ENCODE results near the gene FAF1.

- TF ChIP-seq RFX5 (IDR thresholded peaks at IDR 0.05; ENCODE audit: low read length), result no peak
- TF ChIP-seq RXRA (IDR thresholded peaks at IDR 0.05; ENCODE audit: borderline replicate concordance, low read depth), result no peak
- no peak for TF ChIP-seq SIN3A (IDR thresholded peaks at IDR 0.05; ENCODE audit: borderline replicate concordance, low read depth, low read length)
- no peak for TF ChIP-seq SMC3 (IDR thresholded peaks at IDR 0.05; ENCODE audit: low read depth, low read length)
- no peak for TF ChIP-seq CTCF (IDR thresholded peaks at IDR 0.05)
- no peak for TF ChIP-seq CHD2 (IDR thresholded peaks at IDR 0.05; ENCODE audit: low read length, partially characterized antibody)
- TF ChIP-seq RAD21 (IDR thresholded peaks at IDR 0.05; ENCODE audit: low read length), result no peak
- no peak for TF ChIP-seq USF2 (IDR thresholded peaks at IDR 0.05; ENCODE audit: borderline replicate concordance, low read depth, low read length)
- no peak for TF ChIP-seq EP300 (IDR thresholded peaks at IDR 0.05; ENCODE audit: borderline replicate concordance in 1 of 2, low read depth in 1 of 2, low read length in 1 of 2)
- TF ChIP-seq FOXM1 (IDR thresholded peaks at IDR 0.05; ENCODE audit: low read depth), result no peak
- no peak for TF ChIP-seq POLR2AphosphoS5 (IDR thresholded peaks at IDR 0.05; ENCODE audit: low read depth, low read length)
- no peak for TF ChIP-seq REST (IDR thresholded peaks at IDR 0.05; ENCODE audit: low read depth, low read length)
- TF ChIP-seq GABPA (IDR thresholded peaks at IDR 0.05; ENCODE audit: low read depth), result no peak
- no peak for TF ChIP-seq TAF1 (IDR thresholded peaks at IDR 0.05; ENCODE audit: borderline replicate concordance, low read depth, low read length)
Observed at GRCh38 chr1:50930965-50931737, 28.9 kb downstream of the FAF1 start.
